ENCODE measurements around the gene PLAAT2. TPM values are rescaled to one million over a fixed set of nuclear protein-coding genes. Genes with fewer than 3 reads are reported as not detected.

Gene PLAAT2
- total RNA-seq, 1 experiment from 2014 or later, result 0.52 TPM

- Histone ChIP-seq H2BK12ac (ENCODE audit: insufficient read length, low read depth, low read length) (no peak overlapping the region), H3K56ac (ENCODE audit: insufficient read length, low read depth, low read length) (no peak overlapping the region), H2BK5ac (ENCODE audit: insufficient read length, low read length) (no peak overlapping the region), H3K27ac (ENCODE audit: insufficient read length, low read depth, low read length) (no peak overlapping the region), H3K79me2 (ENCODE audit: insufficient read depth, low read length) (no peaks in the 10 kb centered on the region), H3K27me3 (ENCODE audit: insufficient read depth, low read length) (no peaks in the 10 kb centered on the region), H3K9me3 (ENCODE audit: control insufficient read depth, low read depth, low read length) (no peaks in the 10 kb centered on the region), H3K23me2 (ENCODE audit: insufficient read length, low read depth, low read length, poor library complexity, severe bottlenecking) (no peaks in the 10 kb centered on the region), H4K5ac (ENCODE audit: insufficient read length, low read depth, low read length) (no peak overlapping the region), H2AK5ac (ENCODE audit: insufficient read length, low read length) (no peak overlapping the region), H3K4me2 (ENCODE audit: insufficient read depth, insufficient read length, low read length) (no peak overlapping the region), H3K14ac (ENCODE audit: insufficient read depth, low read length) (no peak overlapping the region), H3K9ac (ENCODE audit: extremely low read depth, insufficient read length, low read length) (no peak overlapping the region), H3K23ac (ENCODE audit: insufficient read length, low read depth, low read length) (no peak overlapping the region), H2BK120ac (ENCODE audit: low read depth, low read length, poor library complexity, severe bottlenecking) (no peak overlapping the region), H4K8ac (replicated peaks; ENCODE audit: insufficient read length, low read depth, low read length) (no peak overlapping the region), H2BK20ac (ENCODE audit: low read depth, low read length, poor library complexity, severe bottlenecking) (no peak overlapping the region), H2BK15ac (ENCODE audit: low read depth, low read length) (no peak overlapping the region), H2AFZ (ENCODE audit: low read length) (no peak overlapping the region), H3T11ph (ENCODE audit: low read length) (no peak overlapping the region), H4K20me1 (ENCODE audit: control insufficient read depth, insufficient read depth, insufficient read length) (no peaks in the 10 kb centered on the region), H3K4me1 (ENCODE audit: insufficient read depth, low read length) (no peaks in the 10 kb centered on the region), H3K79me1 (ENCODE audit: insufficient read depth, low read depth, low read length, poor library complexity, severe bottlenecking) (peaks cover 9% of the 10 kb centered on the region), H3K18ac (ENCODE audit: insufficient read length, low read depth, low read length) (no peak overlapping the region), H4K91ac (ENCODE audit: insufficient read length, low read depth, low read length) (no peak overlapping the region), H3K4ac (ENCODE audit: low read depth, low read length) (no peak overlapping the region)
- peaks cover 23 to 95% (median 72%) of the 10 kb centered on the region in 3 experiments; a peak in 6 of 7 replicates for H3K36me3 Mint-ChIP-seq (ENCODE audit: insufficient read depth in 1 of 3, low read depth in 3 of 3)
- no peak overlapping the region for H3K4me3 Mint-ChIP-seq
- no peaks in the 10 kb centered on the region for H3K27me3 Mint-ChIP-seq (ENCODE audit: low read depth)
- peaks cover 7 to 12% of the 10 kb centered on the region in 2 experiments for H3K9me3 Mint-ChIP-seq
- no peak for TF ChIP-seq CTCF (conservative IDR thresholded peaks at IDR 0.05)
- DNase-seq, result no peak
- no peak overlapping the region for H3K27ac Mint-ChIP-seq
- peaks cover 6 to 19% of the 10 kb centered on the region in 2 experiments; a peak in 3 of 4 replicates for H3K4me1 Mint-ChIP-seq
- WGBS (ENCODE audit: extremely low coverage, insufficient read length, low lambda C conversion rate), result no CpG with 5 or more reads among the region's 4 CpGs
These were observed 32.1 kb upstream of the PLAAT2 start for GRCh38 chr11:63595296-63595695.
